PFSK-1 (cell line): ENCODE results near the gene TBC1D22A.

Experiments
- FOXP2 ChIP-seq: optimal IDR thresholded peaks from 2 replicates; pipeline ENCODE3; 2011; ENCODE audit warnings: borderline replicate concordance, control low read depth, inconsistent platforms; ENCODE audit not compliant: insufficient read depth; ENCODE audit errors: extremely low read length, extremely low read depth
- POLR2AphosphoS5 ChIP-seq: IDR thresholded peaks from 2 replicates; pipeline ENCODE4 v1.6.1; 2012; ENCODE audit warnings: low read depth, mild to moderate bottlenecking, control low read depth, low read length, moderate library complexity
- REST ChIP-seq, 2 experiments: IDR thresholded peaks; 2 replicates each; pipeline versions ENCODE4 v1.6.1 to v1.8.0; 2011 to 2012; ENCODE audit warnings: low read depth in 2 of 2, low read length in 2 of 2, control low read depth in 1 of 2, inconsistent platforms in 1 of 2, mild to moderate bottlenecking in 1 of 2, moderate library complexity in 1 of 2; ENCODE audit not compliant: insufficient read depth in 1 of 2
- SIN3A ChIP-seq: IDR thresholded peaks from 2 replicates; pipeline ENCODE4 v1.6.1; 2012; ENCODE audit warnings: mild to moderate bottlenecking, low read length, moderate library complexity, borderline replicate concordance; ENCODE audit not compliant: insufficient read depth
- TAF1 ChIP-seq: IDR thresholded peaks from 2 replicates; pipeline ENCODE4 v1.6.1; 2012; ENCODE audit warnings: low read length, control low read depth, borderline replicate concordance; ENCODE audit not compliant: insufficient read depth

TBC1D22A gene

DNA sequence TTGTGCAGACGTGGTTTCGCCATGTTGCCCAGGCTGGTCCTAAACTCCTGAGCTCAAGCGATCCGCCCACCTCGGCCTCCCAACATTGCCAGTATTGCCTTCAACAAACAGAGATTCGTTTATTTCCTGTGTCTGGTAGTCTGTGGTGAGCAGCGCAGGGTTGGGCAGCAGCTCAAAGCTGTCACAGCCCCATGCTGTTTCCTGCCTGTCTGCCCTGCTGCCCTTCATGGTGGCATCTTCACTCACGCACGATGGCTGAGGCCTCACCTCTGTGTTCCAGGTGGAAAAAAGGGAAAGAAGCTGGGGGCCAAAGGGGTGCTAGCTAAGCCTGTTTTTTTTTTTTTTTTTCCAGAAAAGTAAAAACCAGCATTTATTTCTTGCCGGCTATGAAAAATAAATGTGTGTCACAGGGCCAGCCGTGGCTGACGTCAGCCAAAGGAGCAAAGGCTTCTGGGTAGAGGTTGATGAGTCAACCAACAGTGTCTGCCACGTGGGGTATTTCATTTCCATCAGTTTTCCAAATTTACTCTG is 28.8 kb downstream of the TBC1D22A start:
- peak; percentile 57 for TF ChIP-seq FOXP2
- no peak for TF ChIP-seq POLR2AphosphoS5
- TF ChIP-seq TAF1, result no peak

DNA sequence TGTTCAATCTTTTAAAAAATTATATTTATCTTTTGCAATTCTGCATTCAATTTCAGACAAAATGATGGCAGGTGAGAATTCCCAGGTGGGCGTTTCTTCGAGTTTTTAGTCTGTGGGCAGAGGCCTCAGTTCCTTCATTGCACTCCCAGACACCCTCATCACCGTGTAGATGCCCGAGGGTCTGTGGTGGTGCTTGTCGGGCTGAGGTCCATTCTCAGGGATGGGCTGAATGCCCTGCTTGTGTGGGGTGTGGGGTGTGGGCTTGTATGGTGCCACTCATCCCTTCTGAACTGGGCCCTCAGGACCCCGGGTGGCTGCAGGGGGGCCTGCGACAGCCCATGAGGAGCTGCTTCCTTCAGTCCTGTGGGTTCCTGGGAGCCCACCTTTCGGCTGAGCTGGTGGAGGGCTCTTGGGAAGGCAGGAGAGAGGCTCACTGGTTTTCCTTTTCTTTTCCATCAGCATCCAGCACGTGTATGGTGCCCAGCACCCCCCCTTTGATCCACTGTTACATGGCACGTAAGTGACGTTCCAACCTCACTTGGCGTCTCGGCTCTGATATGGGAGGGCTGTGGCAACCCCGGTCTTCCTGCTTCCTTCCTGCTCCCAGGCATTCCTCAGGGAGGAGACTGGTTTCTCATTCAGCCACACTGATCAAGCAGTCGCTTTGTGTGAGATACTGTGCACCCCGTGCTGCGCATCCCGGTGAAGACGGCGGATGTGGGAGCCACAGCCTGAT is 29.8 kb downstream of the TBC1D22A start:
- TF ChIP-seq POLR2AphosphoS5 (no peak), REST (IDR thresholded peaks at IDR 0.05; ENCODE audit: insufficient read depth in 1 of 2, low read depth in 2 of 2, low read length in 2 of 2) (no peak), SIN3A (no peak), FOXP2 (no peak), TAF1 (no peak)

GRCh38 chr22:46792841-46793261 is 30.4 kb downstream of the TBC1D22A start:
- TF ChIP-seq TAF1 (no peak), POLR2AphosphoS5 (no peak), REST (IDR thresholded peaks at IDR 0.05; ENCODE audit: insufficient read depth in 1 of 2, low read depth in 2 of 2, low read length in 2 of 2) (no peak), FOXP2 (no peak), SIN3A (no peak)

DNA sequence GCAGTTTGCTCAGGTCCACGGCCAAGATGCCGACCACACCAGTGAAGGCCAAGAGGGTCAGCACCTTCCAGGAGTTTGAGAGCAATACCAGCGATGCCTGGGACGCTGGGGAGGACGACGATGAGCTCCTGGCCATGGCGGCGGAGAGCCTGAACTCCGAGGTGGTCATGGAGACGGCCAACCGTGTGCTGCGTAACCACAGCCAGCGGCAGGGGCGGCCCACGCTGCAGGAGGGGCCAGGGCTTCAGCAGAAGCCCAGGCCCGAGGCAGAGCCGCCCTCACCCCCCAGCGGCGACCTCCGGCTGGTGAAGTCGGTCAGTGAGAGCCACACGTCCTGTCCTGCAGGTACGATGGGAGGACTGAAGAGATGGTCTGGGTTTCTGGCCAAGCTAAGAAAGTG is 31.0 kb downstream of the TBC1D22A start:
- TF ChIP-seq TAF1 (no peak), POLR2AphosphoS5 (no peak), REST (IDR thresholded peaks at IDR 0.05; ENCODE audit: insufficient read depth in 1 of 2, low read depth in 2 of 2, low read length in 2 of 2) (no peak), SIN3A (no peak), FOXP2 (no peak)

GRCh38 chr22:46794067-46794466 is 31.6 kb downstream of the TBC1D22A start:
- TF ChIP-seq SIN3A (no peak), TAF1 (no peak), POLR2AphosphoS5 (no peak), FOXP2 (no peak), REST (IDR thresholded peaks at IDR 0.05; ENCODE audit: insufficient read depth in 1 of 2, low read depth in 2 of 2, low read length in 2 of 2) (no peak)
